ENCODE measurements around the gene UBE4B. TPM values are rescaled to one million over a fixed set of nuclear protein-coding genes. Genes with fewer than 3 reads are reported as not detected.
A peak's percentile ranks its signal among the peaks of the same experiment; 100 is the strongest.

The UBE4B gene
- total and polyA plus RNA-seq, 2 of the 13 experiments (the other 11 are each of a cell fraction or from before 2014, with no cell fraction given) = 15.2 to 24.8 TPM

GRCh38 chr1:10209905-10210810, 177.4 kb downstream of the UBE4B start, which contains the start of gene KIF1B (continued):
- TF ChIP-seq NR0B2 (CRISPR knock-in tag; IDR thresholded peaks at IDR 0.05) (0 out of 2 replicates have a peak, but pooled peaks have one; percentile 48), ZNF678 (CRISPR knock-in tag; IDR thresholded peaks at IDR 0.05) (no peak), ZNF225 (CRISPR knock-in tag; IDR thresholded peaks at IDR 0.05) (no peak; the same call in 1 of the 2 replicates), ZNF224 (CRISPR knock-in tag; IDR thresholded peaks at IDR 0.05) (peak; percentile 74; the same call in 1 of the 2 replicates), ZFX (CRISPR knock-in tag; IDR thresholded peaks at IDR 0.05; ENCODE audit: low read depth) (peak; percentile 80), NBN (conservative IDR thresholded peaks at IDR 0.05) (no peak), ZNF501 (CRISPR knock-in tag; IDR thresholded peaks at IDR 0.05) (peak; percentile 72), MEIS2 (CRISPR knock-in tag; IDR thresholded peaks at IDR 0.05) (peak; percentile 64; the same call in 1 of the 2 replicates), KDM4B (CRISPR knock-in tag; IDR thresholded peaks at IDR 0.05) (0 out of 2 replicates have a peak, but pooled peaks have one; percentile 18), ZNF143 (CRISPR knock-in tag; IDR thresholded peaks at IDR 0.05) (no peak), TOPORS (CRISPR knock-in tag; IDR thresholded peaks at IDR 0.05) (0 out of 2 replicates have a peak, but pooled peaks have one; percentile 22), ZNF777 (CRISPR knock-in tag; IDR thresholded peaks at IDR 0.05) (peak; percentile 94), LCORL (IDR thresholded peaks at IDR 0.05) (no peak), LCORL (CRISPR knock-in tag; IDR thresholded peaks at IDR 0.05) (peak; percentile 97), RAD51 (IDR thresholded peaks at IDR 0.05; ENCODE audit: borderline replicate concordance) (no peak), ZBTB20 (CRISPR knock-in tag; IDR thresholded peaks at IDR 0.05; ENCODE audit: borderline replicate concordance, low read depth) (peak; percentile 50; the same call in 1 of the 2 replicates), KIAA2018 (CRISPR knock-in tag; IDR thresholded peaks at IDR 0.05; ENCODE audit: borderline replicate concordance) (no peak), KLF11 (CRISPR knock-in tag; IDR thresholded peaks at IDR 0.05) (no peak), ZNF607 (CRISPR knock-in tag; IDR thresholded peaks at IDR 0.05; ENCODE audit: borderline replicate concordance) (no peak), ZFP90 (CRISPR knock-in tag; IDR thresholded peaks at IDR 0.05; ENCODE audit: borderline replicate concordance) (no peak), ZNF768 (CRISPR knock-in tag; IDR thresholded peaks at IDR 0.05) (no peak), ZNF230 (CRISPR knock-in tag; IDR thresholded peaks at IDR 0.05) (no peak; the same call in 1 of the 2 replicates)

All from HepG2 (cell line).